ENCODE results near the gene CCDC187. TPM values are rescaled to one million over a fixed set of nuclear protein-coding genes. Genes with fewer than 3 reads are reported as not detected.
A peak's percentile ranks its signal among the peaks of the same experiment; 100 is the strongest.

The CCDC187 gene
- total and polyA plus RNA-seq, 12 donors = 0.02 to 0.07 (median 0.03) TPM; not detected in 8

DNA sequence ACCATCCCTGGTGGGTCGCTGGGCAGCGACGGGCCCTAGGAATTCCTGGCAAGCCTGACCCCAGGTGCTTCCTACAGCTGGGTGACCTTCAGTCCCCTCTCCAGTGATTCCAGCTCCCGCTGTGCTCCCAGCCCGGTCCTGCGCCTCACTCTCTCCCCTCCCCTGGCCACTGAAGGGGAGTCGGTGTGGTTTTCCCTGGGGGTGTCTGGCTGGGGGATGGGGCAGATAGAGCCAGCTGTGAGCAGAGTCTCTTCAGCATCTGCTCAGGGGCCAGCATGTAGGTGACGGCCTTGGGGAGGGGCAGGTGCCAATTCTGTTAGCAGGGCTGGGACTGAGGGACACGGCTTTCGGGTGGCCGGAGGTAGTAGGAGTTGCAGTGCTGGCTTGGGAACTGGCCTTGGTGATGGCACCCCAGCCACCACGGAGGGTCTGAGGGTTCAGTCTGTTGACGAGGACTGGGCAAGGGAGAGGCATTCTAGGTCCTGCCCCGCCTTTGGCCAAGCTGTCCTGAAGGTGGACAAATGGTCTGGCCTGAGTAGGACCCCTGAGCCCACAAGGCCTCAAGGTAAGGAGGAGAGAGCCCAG, 26.6 kb upstream of the CCDC187 start:
- H3K36me3 ChIP-seq = peaks cover 0 to 9% (median 0%) of the 10 kb centered on the region in 9 donors
- intact Hi-C loops (cut with DNase I) = loop anchor here in 1 of 10 donors (5.0 kb wide), 1 partner anchor 67 kb away; no protein-coding TSS in a partner anchor

GRCh38 chr9:136329636-136330405, 25.9 kb upstream of the CCDC187 start:
- intact Hi-C loops (cut with DNase I) = loop anchor here in 2 of 10 donors (5.0 kb wide), 2 partner anchors 32 to 67 kb away; partner anchors contain the start of gene DNLZ (in 1 of the 2)
- ATAC-seq (no peak), DNase-seq (peak in 1 of 2 donors; percentile 11)
- H3K4me1 ChIP-seq = peaks cover 19 to 50% (median 39%) of the 10 kb centered on the region in 9 donors
- no peak overlapping the region for H3K4me3 ChIP-seq
- peak overlapping the region in 2 of 10 donors; percentile 84 to 86 for H3K27ac ChIP-seq
- 88% methylated on average over 23 of the region's 23 CpGs for WGBS, 2 donors
- peaks cover 0 to 9% (median 0%) of the 10 kb centered on the region in 9 donors for H3K36me3 ChIP-seq
- TF ChIP-seq, protein P1, sequence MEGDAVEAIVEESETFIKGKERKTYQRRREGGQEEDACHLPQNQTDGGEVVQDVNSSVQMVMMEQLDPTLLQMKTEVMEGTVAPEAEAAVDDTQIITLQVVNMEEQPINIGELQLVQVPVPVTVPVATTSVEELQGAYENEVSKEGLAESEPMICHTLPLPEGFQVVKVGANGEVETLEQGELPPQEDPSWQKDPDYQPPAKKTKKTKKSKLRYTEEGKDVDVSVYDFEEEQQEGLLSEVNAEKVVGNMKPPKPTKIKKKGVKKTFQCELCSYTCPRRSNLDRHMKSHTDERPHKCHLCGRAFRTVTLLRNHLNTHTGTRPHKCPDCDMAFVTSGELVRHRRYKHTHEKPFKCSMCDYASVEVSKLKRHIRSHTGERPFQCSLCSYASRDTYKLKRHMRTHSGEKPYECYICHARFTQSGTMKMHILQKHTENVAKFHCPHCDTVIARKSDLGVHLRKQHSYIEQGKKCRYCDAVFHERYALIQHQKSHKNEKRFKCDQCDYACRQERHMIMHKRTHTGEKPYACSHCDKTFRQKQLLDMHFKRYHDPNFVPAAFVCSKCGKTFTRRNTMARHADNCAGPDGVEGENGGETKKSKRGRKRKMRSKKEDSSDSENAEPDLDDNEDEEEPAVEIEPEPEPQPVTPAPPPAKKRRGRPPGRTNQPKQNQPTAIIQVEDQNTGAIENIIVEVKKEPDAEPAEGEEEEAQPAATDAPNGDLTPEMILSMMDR (IDR thresholded peaks at IDR 0.05) = no peak
- H3K27me3 ChIP-seq = peaks cover 0 to 23% (median 0%) of the 10 kb centered on the region in 7 donors
- H3K9me3 ChIP-seq = no peaks in the 10 kb centered on the region

More for the DNA sequence above, 26.6 kb upstream of the CCDC187 start:
- DNase-seq (no peak), ATAC-seq (no peak)
- H3K4me1 ChIP-seq = peaks cover 19 to 45% (median 39%) of the 10 kb centered on the region in 9 donors
- TF ChIP-seq, protein P1 (IDR thresholded peaks at IDR 0.05) = no peak
- no peaks in the 10 kb centered on the region for H3K9me3 ChIP-seq
- peaks cover 0 to 23% (median 0%) of the 10 kb centered on the region in 7 donors for H3K27me3 ChIP-seq
- WGBS, 2 donors = 64 to 66% methylated on average over 14 of the region's 14 CpGs
- no peak overlapping the region for H3K4me3 ChIP-seq
- H3K27ac ChIP-seq = no peak overlapping the region

- intact Hi-C loops (cut with DNase I) = loop anchor here in 1 of 10 donors (5.0 kb wide), 1 partner anchor 33 kb away; the partner anchor contains the start of gene DNLZ
- DNase-seq = peak in 1 of 2 donors; percentile 18
- Histone ChIP-seq H3K4me3 (peak overlapping the region in 8 of 10 donors; percentile 55 to 91 (median 74)), H3K27ac (peak overlapping the region in 8 of 10 donors; percentile 75 to 86 (median 83)), H3K36me3 (peaks cover 0 to 9% (median 0%) of the 10 kb centered on the region in 9 donors), H3K9me3 (no peaks in the 10 kb centered on the region), H3K27me3 (peaks cover 0 to 23% (median 0%) of the 10 kb centered on the region in 7 donors), H3K4me1 (peaks cover 24 to 56% (median 39%) of the 10 kb centered on the region in 9 donors)
- TF ChIP-seq, protein P1 (IDR thresholded peaks at IDR 0.05) = no peak
- no peak for ATAC-seq
- 65 to 70% methylated on average over 19 of the region's 19 CpGs for WGBS, 2 donors
These were observed 25.3 kb upstream of the CCDC187 start for GRCh38 chr9:136329211-136329627.

DNA sequence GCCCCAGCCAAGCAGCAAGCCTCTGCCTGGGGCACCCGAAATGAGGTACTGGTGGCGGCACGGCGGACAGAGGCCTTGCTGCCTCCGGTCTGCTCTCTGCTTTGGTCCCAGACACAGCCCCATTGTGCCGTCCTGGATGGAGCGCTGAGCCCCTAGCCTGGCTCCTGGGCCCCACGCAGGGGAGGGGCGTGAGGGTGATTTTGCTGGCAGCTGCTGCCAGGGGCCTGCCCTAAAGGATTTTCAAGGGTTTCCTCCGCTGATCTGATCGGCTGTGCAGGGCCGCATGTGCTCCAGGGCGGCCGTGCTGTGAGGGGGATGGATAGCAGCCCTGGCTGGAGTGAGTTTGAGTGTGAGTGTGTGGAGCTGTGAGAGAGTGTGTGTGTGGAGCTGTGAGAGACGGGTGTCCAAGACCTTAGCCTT, 24.7 kb upstream of the CCDC187 start:
- intact Hi-C loops (cut with DNase I) = loop anchor here in 1 of 10 donors (5.0 kb wide), 1 partner anchor 34 kb away; the partner anchor contains the start of gene DNLZ
- WGBS, 2 donors = 13 to 33% methylated on average over 15 of the region's 15 CpGs
- no peaks in the 10 kb centered on the region for H3K9me3 ChIP-seq
- DNase-seq = peak in 1 of 2 donors; percentile 33
- peak overlapping the region; percentile 18 to 86 (median 83) for H3K27ac ChIP-seq
- TF ChIP-seq, protein P1 (IDR thresholded peaks at IDR 0.05) = no peak
- H3K4me1 ChIP-seq = peaks cover 24 to 56% (median 39%) of the 10 kb centered on the region in 9 donors
- H3K36me3 ChIP-seq = peaks cover 0 to 9% (median 0%) of the 10 kb centered on the region in 9 donors
- peak; percentile 17 to 41 (median 28) for ATAC-seq
- H3K27me3 ChIP-seq = peaks cover 0 to 23% (median 0%) of the 10 kb centered on the region in 7 donors
- H3K4me3 ChIP-seq = peak overlapping the region; percentile 55 to 91 (median 74)

Data from heart right ventricle (tissue), 16 donors.